ENCODE measurements around the gene ATP6V1F.

The ATP6V1F gene, protein sequence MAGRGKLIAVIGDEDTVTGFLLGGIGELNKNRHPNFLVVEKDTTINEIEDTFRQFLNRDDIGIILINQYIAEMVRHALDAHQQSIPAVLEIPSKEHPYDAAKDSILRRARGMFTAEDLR

DNA sequence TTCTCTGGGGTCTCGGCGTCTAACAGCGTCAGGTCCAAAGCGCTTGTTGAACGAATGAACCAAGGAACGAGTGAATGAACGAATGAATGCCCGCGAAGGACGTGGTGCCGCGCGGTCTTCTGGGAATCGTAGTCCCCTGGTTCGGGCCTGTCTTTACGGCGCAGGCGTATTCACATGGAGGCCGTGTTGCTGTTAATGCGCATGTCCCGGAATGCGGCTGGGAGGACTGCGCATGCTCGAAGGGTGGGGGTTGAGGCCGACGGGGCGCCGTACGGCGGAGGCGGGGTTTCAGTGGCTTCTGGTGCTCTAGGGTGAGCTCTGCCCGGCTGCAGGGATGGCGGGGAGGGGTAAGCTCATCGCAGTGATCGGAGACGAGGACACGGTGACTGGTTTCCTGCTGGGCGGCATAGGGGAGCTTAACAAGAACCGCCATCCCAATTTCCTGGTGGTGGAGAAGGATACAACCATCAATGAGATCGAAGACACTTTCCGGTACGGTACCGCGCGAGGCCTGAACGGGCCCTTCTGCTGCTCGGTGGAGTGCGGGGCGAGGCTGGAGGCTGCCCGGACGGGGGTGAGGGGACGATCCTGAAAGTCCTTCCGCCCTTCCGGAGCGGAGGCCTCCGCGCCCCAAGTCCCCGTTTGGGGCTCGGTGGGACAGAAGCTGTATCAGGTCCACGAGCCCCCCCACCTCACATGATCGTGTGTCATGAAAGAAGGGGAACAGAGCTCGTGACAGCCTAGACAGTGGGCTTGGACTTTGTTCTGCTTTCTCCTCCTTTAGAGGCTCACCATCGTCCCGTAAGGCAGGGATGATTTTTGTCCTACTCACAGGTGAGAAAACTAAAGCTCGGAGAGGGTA lies at the start of gene ATP6V1F:
Gene ATP6V1F (plus strand): TSS at position 286 of the 862 bp plus-strand sequence. CDS start 49 bp downstream, at position 335.
- H3K4me3 ChIP-seq (ENCODE audit: low read depth, low read length), result peak within 1 kb of the TSS; percentile 97
- peaks cover 4% of the 10 kb centered on the region for H3K4me1 ChIP-seq (ENCODE audit: control insufficient read depth, insufficient read depth, low read length)
- peaks cover 3% of the 10 kb centered on the region for H3K27me3 ChIP-seq (ENCODE audit: control insufficient read depth, insufficient read depth, low read length)
- no peaks in the 10 kb centered on the region for H3K9me3 ChIP-seq (ENCODE audit: control insufficient read depth, insufficient read depth, low read length)
- H3K9ac ChIP-seq (ENCODE audit: low read depth, low read length), result peak within 1 kb of the TSS; percentile 90
- H3K36me3 ChIP-seq (ENCODE audit: control insufficient read depth, insufficient read depth, low read length), result peaks cover 20% of the 10 kb centered on the region

- Histone ChIP-seq H3K9ac (ENCODE audit: low read depth, low read length) (no peak overlapping the region), H3K9me3 (ENCODE audit: control insufficient read depth, insufficient read depth, low read length) (no peaks in the 10 kb centered on the region), H3K36me3 (ENCODE audit: control insufficient read depth, insufficient read depth, low read length) (peaks cover 5% of the 10 kb centered on the region), H3K27me3 (ENCODE audit: control insufficient read depth, insufficient read depth, low read length) (no peaks in the 10 kb centered on the region), H3K4me1 (ENCODE audit: control insufficient read depth, insufficient read depth, low read length) (peaks cover 5% of the 10 kb centered on the region), H3K4me3 (ENCODE audit: low read depth, low read length) (no peak overlapping the region)
These were observed 48.2 kb upstream of the ATP6V1F start for GRCh38 chr7:128814499-128814898.

GRCh38 chr7:128815289-128815942 lies 47.2 kb upstream of the ATP6V1F start:
- no peak overlapping the region for H3K9ac ChIP-seq (ENCODE audit: low read depth, low read length)
- H3K4me1 ChIP-seq (ENCODE audit: control insufficient read depth, insufficient read depth, low read length), result peaks cover 5% of the 10 kb centered on the region
- no peaks in the 10 kb centered on the region for H3K9me3 ChIP-seq (ENCODE audit: control insufficient read depth, insufficient read depth, low read length)
- no peak overlapping the region for H3K4me3 ChIP-seq (ENCODE audit: low read depth, low read length)
- H3K27me3 ChIP-seq (ENCODE audit: control insufficient read depth, insufficient read depth, low read length), result no peaks in the 10 kb centered on the region
- H3K36me3 ChIP-seq (ENCODE audit: control insufficient read depth, insufficient read depth, low read length), result peaks cover 5% of the 10 kb centered on the region

- H3K4me1 ChIP-seq (ENCODE audit: control insufficient read depth, insufficient read depth, low read length), result no peaks in the 10 kb centered on the region
- H3K4me3 ChIP-seq (ENCODE audit: low read depth, low read length), result no peak overlapping the region
- H3K9me3 ChIP-seq (ENCODE audit: control insufficient read depth, insufficient read depth, low read length), result no peaks in the 10 kb centered on the region
- no peak overlapping the region for H3K9ac ChIP-seq (ENCODE audit: low read depth, low read length)
- H3K36me3 ChIP-seq (ENCODE audit: control insufficient read depth, insufficient read depth, low read length), result no peaks in the 10 kb centered on the region
- no peaks in the 10 kb centered on the region for H3K27me3 ChIP-seq (ENCODE audit: control insufficient read depth, insufficient read depth, low read length)
These were observed 44.0 kb upstream of the ATP6V1F start for GRCh38 chr7:128818694-128819093.

DNA sequence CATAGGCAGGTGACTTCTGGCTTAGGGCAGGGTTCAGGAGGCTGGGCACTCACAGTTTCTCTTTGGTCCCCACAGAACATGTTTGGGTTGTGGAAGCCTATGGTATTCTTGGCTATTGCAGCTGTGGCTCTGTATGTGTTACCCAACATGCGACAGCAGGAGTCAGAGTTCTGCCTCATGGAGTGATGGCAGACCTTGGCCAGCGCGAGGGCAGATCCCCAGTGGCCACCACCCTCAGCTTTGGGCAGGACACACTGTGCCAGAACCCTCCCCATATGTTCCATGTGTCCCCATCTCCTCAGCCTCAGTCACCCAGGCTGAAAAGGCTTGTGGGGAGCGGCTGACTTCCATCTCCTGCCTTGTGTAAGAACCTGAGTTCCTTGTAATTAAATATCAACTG lies 40.9 kb upstream of the ATP6V1F start:
- H3K27me3 ChIP-seq (ENCODE audit: control insufficient read depth, insufficient read depth, low read length), result no peaks in the 10 kb centered on the region

DNA sequence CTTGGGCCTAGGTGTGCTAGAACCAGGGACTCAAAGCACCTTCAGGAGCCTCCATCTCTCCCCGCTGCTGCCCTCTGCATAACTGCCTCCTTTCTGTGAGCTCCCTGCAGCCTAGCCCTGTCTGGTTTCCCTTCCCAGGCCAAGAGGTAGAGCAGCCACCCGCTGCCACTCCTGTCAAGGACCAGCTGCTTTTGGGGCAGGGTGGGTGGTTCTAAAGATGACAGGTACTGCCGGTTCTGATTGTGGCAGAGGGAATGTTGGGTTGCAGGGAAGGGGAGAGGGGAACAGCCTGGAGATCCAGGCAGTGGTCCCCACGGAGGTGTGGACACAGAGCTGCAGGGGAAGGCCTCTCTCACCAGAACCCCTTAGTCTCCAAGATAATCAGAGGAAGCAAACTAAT lies 36.1 kb upstream of the ATP6V1F start:
- Histone ChIP-seq H3K4me3 (ENCODE audit: low read depth, low read length) (no peak overlapping the region), H3K4me1 (ENCODE audit: control insufficient read depth, insufficient read depth, low read length) (peaks cover 5% of the 10 kb centered on the region), H3K27me3 (ENCODE audit: control insufficient read depth, insufficient read depth, low read length) (peaks cover 15% of the 10 kb centered on the region), H3K9me3 (ENCODE audit: control insufficient read depth, insufficient read depth, low read length) (no peaks in the 10 kb centered on the region), H3K9ac (ENCODE audit: low read depth, low read length) (no peak overlapping the region), H3K36me3 (ENCODE audit: control insufficient read depth, insufficient read depth, low read length) (no peaks in the 10 kb centered on the region)

More for the DNA sequence above, 40.9 kb upstream of the ATP6V1F start:
- Histone ChIP-seq H3K9ac (ENCODE audit: low read depth, low read length) (no peak overlapping the region), H3K4me3 (ENCODE audit: low read depth, low read length) (no peak overlapping the region), H3K4me1 (ENCODE audit: control insufficient read depth, insufficient read depth, low read length) (no peaks in the 10 kb centered on the region), H3K9me3 (ENCODE audit: control insufficient read depth, insufficient read depth, low read length) (no peaks in the 10 kb centered on the region), H3K36me3 (ENCODE audit: control insufficient read depth, insufficient read depth, low read length) (no peaks in the 10 kb centered on the region)

DNA sequence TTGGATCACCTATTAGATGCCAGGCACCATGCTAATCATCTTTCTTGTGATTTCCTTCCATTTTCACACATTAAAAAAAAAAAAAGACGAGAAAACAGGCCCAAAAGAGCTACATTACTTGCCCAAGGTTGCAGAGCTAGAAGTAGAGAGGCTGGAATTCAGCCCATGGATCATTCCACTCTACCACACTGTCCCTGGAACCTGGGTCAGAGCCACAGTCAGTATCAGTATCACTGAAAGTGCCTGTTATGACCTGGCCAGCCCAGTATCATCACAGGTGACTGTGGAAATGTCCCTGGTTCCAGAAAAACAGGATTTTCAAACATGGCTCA lies 35.8 kb upstream of the ATP6V1F start:
- H3K9ac ChIP-seq (ENCODE audit: low read depth, low read length), result no peak overlapping the region
- H3K27me3 ChIP-seq (ENCODE audit: control insufficient read depth, insufficient read depth, low read length), result peaks cover 15% of the 10 kb centered on the region
- H3K4me3 ChIP-seq (ENCODE audit: low read depth, low read length), result no peak overlapping the region
- peaks cover 5% of the 10 kb centered on the region for H3K4me1 ChIP-seq (ENCODE audit: control insufficient read depth, insufficient read depth, low read length)
- H3K9me3 ChIP-seq (ENCODE audit: control insufficient read depth, insufficient read depth, low read length), result no peaks in the 10 kb centered on the region
- H3K36me3 ChIP-seq (ENCODE audit: control insufficient read depth, insufficient read depth, low read length), result no peaks in the 10 kb centered on the region

GRCh38 chr7:128827248-128827958 lies 35.3 kb upstream of the ATP6V1F start:
- no peak overlapping the region for H3K4me3 ChIP-seq (ENCODE audit: low read depth, low read length)
- peaks cover 15% of the 10 kb centered on the region for H3K27me3 ChIP-seq (ENCODE audit: control insufficient read depth, insufficient read depth, low read length)
- no peak overlapping the region for H3K9ac ChIP-seq (ENCODE audit: low read depth, low read length)
- no peaks in the 10 kb centered on the region for H3K36me3 ChIP-seq (ENCODE audit: control insufficient read depth, insufficient read depth, low read length)
- H3K9me3 ChIP-seq (ENCODE audit: control insufficient read depth, insufficient read depth, low read length), result no peaks in the 10 kb centered on the region
- H3K4me1 ChIP-seq (ENCODE audit: control insufficient read depth, insufficient read depth, low read length), result peaks cover 5% of the 10 kb centered on the region

DNA sequence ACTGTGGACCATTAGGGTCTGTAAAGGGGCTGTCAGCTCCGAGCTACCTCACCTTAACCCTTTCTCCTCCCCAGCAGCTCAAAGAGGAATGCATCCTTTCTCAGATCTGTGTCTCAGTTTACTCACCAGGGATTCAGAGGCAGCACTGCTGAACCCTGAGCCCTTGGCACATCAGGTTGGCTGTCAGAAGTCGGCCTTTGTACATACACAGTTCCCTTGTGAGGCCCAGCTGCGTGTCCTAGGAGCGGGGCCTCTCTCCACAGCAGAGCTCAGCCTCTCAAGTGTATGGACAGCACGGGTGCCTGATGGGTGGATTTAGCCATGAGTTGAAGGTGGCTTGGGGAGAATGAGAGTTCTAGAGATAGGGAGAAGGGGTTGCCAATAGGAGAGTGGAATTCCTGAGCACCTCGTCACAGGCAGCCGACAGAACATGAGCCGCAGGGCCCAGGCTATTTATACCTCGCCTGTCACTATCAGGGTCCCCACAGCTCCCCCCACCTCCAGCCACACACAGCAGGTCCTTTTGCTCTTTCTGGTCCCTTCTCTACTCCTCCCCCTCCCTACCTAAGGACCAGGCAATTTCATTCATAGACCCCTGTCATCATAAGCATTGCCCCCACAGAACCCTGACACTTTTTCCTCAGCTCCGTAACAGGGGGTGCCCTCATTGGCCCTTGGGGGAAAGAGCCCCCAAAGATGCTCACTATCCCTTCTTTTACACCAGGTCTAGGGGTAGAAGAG lies 34.5 kb upstream of the ATP6V1F start:
- Histone ChIP-seq H3K27me3 (ENCODE audit: control insufficient read depth, insufficient read depth, low read length) (peaks cover 15% of the 10 kb centered on the region), H3K9me3 (ENCODE audit: control insufficient read depth, insufficient read depth, low read length) (no peaks in the 10 kb centered on the region), H3K4me1 (ENCODE audit: control insufficient read depth, insufficient read depth, low read length) (peaks cover 5% of the 10 kb centered on the region), H3K9ac (ENCODE audit: low read depth, low read length) (no peak overlapping the region), H3K36me3 (ENCODE audit: control insufficient read depth, insufficient read depth, low read length) (no peaks in the 10 kb centered on the region), H3K4me3 (ENCODE audit: low read depth, low read length) (no peak overlapping the region)

- no peaks in the 10 kb centered on the region for H3K9me3 ChIP-seq (ENCODE audit: control insufficient read depth, insufficient read depth, low read length)
- peak overlapping the region; percentile 35 for H3K4me3 ChIP-seq (ENCODE audit: low read depth, low read length)
- peaks cover 5% of the 10 kb centered on the region for H3K4me1 ChIP-seq (ENCODE audit: control insufficient read depth, insufficient read depth, low read length)
- H3K36me3 ChIP-seq (ENCODE audit: control insufficient read depth, insufficient read depth, low read length), result no peaks in the 10 kb centered on the region
- H3K9ac ChIP-seq (ENCODE audit: low read depth, low read length), result no peak overlapping the region
- peaks cover 15% of the 10 kb centered on the region for H3K27me3 ChIP-seq (ENCODE audit: control insufficient read depth, insufficient read depth, low read length)
These were observed 33.1 kb upstream of the ATP6V1F start for GRCh38 chr7:128829391-128830166.

Data from iPS-15b (cell line).